Measurements from ENCODE around the gene PYCARD.

DNA sequence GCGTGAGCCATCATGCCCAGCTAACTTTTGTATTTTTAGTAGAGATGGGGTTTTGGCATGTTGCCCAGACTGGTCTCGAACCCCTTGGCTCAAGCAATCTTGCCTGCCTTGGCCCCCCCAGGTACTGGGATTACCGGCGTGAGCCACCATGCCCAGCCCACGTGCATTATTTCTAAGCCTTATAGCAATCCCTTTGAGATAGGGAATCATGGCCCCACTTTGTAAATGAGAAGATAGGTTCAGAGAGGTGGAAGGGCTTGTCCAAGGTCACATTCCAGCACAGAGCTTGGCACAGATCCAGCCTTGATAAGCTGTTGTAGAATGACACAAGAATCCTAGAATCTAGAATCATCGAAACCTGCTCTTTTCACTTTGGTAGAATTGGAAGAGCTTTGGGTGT is 4.2 kb upstream of the PYCARD start:
- TF ChIP-seq CTCF (IDR thresholded peaks at IDR 0.05) (no peak), POLR2A (IDR thresholded peaks at IDR 0.05) (no peak), EP300 (IDR thresholded peaks at IDR 0.05) (no peak)

Measured in tibial nerve (tissue), 4 donors.